Measurements from ENCODE around the gene KRTAP10-5.

The KRTAP10-5 gene

GRCh38 chr21:44547656-44548331 is 32.6 kb downstream of the KRTAP10-5 start:
- peak; percentile 30 to 32 for DNase-seq

GRCh38 chr21:44544566-44544965 is 35.8 kb downstream of the KRTAP10-5 start:
- no peak for DNase-seq

GRCh38 chr21:44542716-44543115 is 37.7 kb downstream of the KRTAP10-5 start:
- DNase-seq, result no peak

GRCh38 chr21:44540741-44541288 is 39.6 kb downstream of the KRTAP10-5 start:
- no peak for DNase-seq

DNA sequence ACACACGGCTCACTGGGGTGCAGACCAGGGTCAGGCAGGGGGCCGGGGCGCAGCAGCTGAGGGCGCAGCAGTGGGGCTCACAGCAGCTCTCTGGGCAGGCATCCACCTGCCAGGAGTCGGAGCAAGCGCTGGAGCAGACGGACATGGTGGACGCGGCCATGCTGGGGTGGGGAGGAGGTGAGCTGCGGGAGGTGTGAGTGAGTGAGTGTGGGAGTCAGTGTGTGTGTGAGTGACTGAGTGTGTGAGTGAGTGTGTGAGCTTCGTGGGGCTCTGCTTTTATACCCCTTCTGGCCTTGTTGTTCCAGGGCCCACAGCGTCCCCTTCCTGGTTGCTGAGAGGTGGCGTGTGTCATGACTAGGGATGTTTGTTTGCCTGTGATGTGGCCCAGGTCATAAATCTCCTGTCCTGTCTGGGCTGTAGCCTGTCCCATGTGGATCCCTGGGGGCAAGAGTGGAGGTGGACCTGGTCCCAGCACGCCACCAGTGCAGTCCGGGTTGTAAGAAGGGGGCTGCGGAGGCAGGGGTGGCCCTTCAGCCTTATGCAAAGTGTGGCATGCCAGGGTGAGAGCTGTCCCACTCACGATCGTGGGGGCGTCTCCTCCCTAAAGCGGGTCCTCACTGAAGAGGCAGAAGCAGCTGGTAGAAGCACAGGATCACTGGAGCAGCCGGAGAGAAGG is 40.3 kb downstream of the KRTAP10-5 start, which contains the start of gene KRTAP10-1:
Gene KRTAP10-1, minus strand, starts transcription at position 205 of the 676 bp plus-strand sequence. Its CDS starts 45 bp downstream, at position 160.
- DNase-seq, result peak in 1 of 2 experiments; percentile 9

- DNase-seq, result peak in 1 of 2 experiments; percentile 4
Measured at GRCh38 chr21:44539046-44539445, 41.4 kb downstream of the KRTAP10-5 start.

GRCh38 chr21:44537930-44538911 is 42.2 kb downstream of the KRTAP10-5 start:
- DNase-seq, result no peak

DNA sequence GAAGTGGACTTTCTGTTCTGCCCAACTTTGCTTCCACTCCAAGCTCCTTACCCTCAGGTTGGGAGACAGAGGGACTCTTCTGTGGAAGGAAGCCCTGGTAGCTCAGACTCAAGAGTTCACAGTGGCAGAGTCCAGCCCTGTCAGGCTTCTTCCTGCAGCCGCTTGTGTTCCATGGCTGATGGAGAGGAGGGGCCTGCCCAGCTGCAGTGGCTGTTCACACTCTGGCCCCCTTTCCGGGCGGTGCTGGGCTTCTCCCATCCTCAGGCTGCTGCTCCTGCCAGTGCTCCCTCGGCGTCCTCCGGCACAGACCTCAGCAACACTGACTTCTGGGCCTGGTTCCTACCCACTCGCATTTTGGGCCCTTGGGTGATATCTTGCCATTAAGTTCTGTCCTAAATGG is 44.4 kb downstream of the KRTAP10-5 start:
- DNase-seq, result no peak

DNA sequence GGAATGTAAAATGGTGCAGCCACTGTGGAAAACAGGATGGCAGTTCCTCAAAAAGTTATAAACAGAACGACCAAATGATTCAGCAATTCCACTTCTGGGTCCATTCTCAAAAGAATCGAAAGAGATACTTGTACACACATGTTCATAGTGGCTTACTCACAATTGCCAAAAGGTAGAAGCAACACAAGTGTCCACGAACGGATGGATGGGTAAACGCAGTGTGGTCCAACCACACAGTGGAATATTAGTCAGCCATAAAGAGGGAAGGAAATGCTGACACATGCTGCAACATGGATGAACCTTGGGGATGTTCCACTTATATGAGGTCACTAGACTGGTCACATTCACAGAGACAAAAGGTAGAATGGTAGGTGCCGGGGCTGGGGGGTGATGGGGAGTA is 45.7 kb downstream of the KRTAP10-5 start:
- no peak for DNase-seq

GRCh38 chr21:44533891-44534627 is 46.3 kb downstream of the KRTAP10-5 start:
- no peak for DNase-seq

GRCh38 chr21:44533121-44533890 is 47.1 kb downstream of the KRTAP10-5 start:
- DNase-seq, result no peak

GRCh38 chr21:44532712-44533111 is 47.7 kb downstream of the KRTAP10-5 start:
- no peak for DNase-seq

DNA sequence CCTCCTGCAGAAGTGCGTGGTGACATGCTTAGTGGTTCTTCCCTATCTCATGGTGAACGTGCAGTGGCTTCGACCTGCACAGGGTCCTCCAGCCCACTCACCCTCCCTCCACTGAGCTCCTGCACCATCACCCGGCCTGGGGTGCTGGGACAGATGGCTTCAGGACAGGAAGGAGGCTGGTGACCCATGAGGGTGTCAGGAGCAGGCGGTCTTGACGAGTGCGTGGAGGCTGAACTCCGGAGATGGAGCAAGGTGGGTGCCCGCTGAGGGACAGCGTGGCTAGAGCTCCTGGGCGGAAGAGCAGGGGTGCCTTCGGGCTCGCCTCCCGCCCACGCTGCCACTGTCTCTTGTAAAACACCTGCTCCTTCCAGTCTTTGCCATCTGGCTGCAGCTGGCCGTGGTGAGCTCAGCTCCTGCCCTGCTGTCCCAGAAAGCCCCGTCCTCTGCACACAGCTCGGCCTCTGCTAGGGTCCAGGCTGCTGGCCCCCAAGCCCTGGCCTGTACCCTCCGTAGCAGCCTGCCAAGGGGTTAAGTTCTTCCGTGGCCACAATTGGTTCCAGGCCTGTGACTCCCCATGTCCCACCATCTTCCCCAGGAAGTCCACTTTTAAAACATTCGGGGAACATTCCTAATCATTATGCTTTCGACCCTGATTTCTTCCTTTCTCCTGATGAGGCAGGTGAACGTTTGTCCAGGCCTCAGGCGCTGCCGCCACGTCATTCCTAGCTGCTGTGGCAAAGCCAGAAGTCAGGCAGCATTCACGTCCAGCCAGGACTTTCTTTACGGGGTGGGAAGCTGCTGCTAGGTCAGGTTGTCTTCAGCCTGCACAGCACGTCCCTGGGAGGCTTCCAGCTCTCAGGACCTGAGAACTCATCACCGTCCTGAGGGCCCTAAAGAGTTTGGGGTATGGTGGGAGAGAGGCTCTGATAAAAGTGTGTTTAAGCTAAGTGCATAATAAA is 48.5 kb downstream of the KRTAP10-5 start:
- DNase-seq, result no peak

DNA sequence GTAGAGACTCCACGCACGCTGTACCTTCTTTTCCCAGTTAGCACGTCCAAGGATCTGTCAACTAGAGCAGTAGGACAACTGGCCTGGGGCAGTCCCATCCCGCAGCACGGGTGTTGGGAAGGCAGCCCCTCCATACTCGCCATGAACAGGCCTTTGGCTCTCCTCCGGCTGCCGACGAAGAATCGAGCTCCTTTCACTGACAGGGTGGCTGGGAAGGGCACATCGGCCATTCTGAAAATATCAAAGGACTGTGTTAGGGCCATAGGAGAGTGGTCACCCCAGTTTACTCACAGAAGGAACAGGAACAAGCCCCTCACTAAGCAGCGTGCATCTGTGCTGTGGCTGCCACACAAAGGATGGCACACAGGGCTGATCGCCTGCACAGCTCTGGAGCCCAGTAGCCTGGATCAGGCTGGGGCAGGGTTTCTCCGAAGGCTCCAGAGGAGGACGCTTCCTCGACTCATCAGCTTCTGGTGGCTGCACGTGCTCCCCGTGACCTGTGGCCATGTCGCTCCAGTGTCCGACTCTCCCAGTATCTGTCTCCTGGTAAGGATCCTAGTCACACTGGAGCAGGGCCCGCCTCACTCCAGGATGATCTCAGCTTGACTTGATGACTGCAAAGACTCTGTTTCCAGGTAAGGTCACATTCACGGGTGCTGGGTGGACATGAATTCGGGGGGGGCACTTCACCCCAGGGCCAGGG is 49.4 kb downstream of the KRTAP10-5 start:
- no peak for DNase-seq

DNA sequence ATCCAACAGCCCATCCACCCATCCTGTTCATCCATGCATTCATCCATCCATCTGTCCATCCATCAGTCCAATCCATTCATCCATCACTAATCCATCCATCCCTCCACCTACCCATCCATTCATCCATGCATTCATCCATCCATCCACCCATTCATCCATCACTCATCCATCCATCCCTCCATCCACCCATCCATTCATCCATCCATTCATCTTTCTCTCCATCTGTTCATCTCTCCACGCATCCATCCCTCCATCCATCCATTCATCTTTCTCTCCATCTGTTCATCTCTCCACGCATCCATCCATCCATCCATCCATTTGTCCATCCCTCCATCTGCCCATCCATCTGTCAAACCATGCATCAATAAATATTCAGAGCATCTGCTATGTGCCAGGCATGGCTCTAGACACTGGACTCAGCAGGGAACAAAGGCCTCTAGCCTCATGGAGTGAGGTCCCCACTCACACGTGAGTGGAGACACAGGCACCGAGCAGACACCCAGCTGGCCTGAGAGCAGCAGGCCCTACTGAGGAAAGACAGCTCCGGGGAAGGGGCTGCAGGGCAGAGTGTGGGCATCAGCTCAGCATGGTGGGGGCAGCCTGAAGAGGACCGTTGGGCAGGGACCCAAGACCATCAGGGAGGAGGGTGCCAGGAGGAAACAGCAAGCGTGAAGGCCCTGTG is 50.0 kb downstream of the KRTAP10-5 start:
- no peak for DNase-seq

DNA sequence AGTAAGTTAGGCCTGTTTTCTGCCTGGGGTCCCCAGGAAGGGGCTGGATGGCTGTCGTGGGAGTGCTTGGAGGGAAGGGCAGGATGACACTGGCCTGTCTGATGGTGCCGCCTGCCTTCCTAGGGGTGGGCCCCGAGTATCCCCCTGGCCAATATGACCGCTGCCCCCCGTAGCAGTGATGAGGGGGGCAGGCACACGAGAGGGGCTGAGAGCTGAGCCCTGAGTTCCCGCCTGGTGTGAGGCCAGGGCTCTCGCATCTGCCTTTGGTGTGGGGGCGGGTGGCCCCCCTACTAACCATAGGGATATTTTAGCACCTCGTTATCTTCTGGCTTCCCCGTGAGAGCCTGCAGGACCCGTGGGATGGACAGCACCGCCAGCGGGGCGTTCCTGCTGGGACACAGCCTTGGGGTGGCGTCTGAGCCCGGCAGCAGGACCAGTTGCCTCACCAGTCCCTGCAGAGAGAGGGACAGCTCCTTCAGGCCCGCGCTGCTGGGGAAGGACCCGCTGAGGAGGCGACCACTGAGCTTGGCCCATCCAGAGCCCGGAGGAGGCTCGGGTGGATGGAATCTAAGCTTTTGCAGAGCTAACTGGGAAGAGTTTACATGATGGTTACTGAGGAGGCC is 50.8 kb downstream of the KRTAP10-5 start:
- no peak for DNase-seq

Measured in activated T-cell treated with anti-CD3 and anti-CD28 coated beads, Interleukin-2, amount 50 U/mL, for 48 hours (primary cell).